ENCODE results near the gene KRTAP10-1. TPM values are rescaled to one million over a fixed set of nuclear protein-coding genes. Genes with fewer than 3 reads are reported as not detected.
A peak's percentile ranks its signal among the peaks of the same experiment; 100 is the strongest.

KRTAP10-1 gene
- total and polyA plus RNA-seq, 2 of the 13 experiments (the other 11 are each of a cell fraction or from before 2014, with no cell fraction given): not detected

DNA sequence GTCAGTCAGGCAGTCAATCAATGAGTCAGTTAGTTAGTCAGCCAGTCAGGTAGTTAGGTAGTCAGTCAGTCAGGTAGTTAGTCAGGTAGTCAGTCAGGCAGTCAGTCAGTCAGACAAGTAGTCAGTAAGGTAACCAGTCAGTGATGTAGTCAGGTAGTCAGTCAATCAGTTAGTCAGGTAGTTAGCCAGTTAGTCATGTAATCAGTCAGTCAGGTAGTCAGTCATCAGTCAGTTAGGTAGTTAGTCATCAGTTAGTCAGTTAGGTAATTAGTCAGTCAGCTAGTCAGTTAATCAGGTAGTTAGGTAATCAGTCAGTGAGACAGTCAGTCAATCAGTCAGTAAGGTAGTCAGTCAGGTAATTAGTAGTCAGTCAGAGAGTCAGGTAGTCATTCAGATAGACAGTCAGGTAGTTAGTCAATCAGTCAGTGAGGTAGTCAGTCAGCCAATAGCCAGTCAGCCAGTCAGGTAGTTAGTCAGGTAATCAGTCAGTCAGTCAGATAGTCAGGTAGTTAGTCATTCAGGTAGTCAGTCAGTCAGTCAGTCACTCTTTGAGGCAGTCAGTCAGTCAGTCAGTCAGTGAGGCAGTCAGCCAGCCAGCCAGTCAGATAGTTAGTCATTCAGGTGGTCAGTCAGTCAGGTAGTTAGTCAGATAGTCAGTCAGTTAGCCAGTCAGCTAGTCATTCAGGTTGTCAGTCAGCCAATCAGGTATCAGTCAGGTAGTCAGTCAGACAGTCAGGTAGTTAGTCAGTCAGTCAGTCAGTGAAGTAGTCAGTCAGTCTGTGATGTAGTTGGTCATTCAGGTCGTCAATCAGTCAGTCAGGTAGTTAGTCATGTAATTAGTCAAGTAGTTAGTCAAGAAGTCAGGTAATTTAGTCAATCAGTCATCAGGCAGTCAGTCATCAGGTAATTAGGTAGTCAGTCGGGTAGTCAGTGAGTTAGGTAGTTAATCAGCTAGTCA is 15.3 kb downstream of the KRTAP10-1 start (continued):
- TF ChIP-seq ARNTL (CRISPR knock-in tag; IDR thresholded peaks at IDR 0.05) (no peak), JUN (CRISPR knock-in tag; IDR thresholded peaks at IDR 0.05) (no peak)

DNA sequence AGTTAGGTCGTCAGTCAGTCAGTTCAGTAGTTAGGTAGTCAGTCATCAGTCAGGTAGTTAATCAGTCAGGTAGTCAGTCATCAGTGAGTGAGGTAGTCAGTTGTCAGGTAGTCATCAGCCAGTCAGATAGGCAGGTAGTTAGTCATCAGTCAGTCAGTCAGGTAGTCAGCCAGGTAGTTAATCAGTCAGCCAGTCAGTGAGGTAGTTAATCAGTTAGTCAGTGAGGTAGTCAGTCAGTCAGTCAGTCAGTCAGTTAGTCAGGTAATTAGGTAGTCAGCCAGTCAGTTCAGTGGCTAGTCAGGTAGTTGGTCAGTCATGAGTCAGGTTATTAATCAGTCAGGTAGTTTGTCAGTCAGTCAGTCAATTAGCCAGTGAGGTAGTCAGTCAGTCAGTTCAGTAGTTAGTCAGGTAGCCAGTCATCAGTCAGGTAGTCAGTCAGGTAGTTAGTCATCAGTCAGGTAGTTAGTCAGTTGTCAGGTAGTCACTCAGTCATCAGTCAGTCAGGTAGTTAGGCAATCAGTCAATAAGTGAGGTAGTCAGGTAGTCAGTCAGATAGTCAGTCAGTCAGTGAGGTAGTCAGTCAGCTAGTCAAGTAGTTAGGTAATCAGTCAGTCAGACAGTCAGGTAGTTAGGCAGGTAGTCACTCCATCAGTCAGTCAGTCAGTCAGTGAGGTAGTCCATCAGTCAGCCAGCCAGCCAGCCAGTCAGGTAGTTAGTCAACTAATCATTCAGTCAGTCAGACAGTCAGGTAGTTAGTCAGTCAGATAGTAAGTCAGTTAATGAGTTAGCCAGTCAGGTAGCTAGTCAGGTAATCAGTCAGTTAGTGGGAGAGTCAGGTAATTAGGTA is 16.2 kb downstream of the KRTAP10-1 start:
- FAIRE-seq (no peak), DNase-seq (ENCODE audit: low spot score) (no peak), ATAC-seq (no peak)
- WGBS (ENCODE audit: low lambda C conversion rate): 23% methylated on average over 1 of the region's 1 CpG
- H4K20me1 ChIP-seq (ENCODE audit: insufficient read depth, low read length): no peaks in the 10 kb centered on the region
- H3K27ac ChIP-seq (ENCODE audit: extremely low read length, insufficient read depth, low read length): no peak overlapping the region
- ChIA-PET POLR2A (no interaction called here), CTCF (ENCODE audit: low intra/inter-chr PET ratio, low total read pairs) (no interaction called here)
- H3K79me2 ChIP-seq (ENCODE audit: insufficient read depth, low read length): no peaks in the 10 kb centered on the region
- TF ChIP-seq, protein P1, sequence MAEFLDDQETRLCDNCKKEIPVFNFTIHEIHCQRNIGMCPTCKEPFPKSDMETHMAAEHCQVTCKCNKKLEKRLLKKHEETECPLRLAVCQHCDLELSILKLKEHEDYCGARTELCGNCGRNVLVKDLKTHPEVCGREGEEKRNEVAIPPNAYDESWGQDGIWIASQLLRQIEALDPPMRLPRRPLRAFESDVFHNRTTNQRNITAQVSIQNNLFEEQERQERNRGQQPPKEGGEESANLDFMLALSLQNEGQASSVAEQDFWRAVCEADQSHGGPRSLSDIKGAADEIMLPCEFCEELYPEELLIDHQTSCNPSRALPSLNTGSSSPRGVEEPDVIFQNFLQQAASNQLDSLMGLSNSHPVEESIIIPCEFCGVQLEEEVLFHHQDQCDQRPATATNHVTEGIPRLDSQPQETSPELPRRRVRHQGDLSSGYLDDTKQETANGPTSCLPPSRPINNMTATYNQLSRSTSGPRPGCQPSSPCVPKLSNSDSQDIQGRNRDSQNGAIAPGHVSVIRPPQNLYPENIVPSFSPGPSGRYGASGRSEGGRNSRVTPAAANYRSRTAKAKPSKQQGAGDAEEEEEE (CRISPR knock-in tag; IDR thresholded peaks at IDR 0.05; ENCODE audit: borderline replicate concordance): no peak
- TF ChIP-seq, protein P2, sequence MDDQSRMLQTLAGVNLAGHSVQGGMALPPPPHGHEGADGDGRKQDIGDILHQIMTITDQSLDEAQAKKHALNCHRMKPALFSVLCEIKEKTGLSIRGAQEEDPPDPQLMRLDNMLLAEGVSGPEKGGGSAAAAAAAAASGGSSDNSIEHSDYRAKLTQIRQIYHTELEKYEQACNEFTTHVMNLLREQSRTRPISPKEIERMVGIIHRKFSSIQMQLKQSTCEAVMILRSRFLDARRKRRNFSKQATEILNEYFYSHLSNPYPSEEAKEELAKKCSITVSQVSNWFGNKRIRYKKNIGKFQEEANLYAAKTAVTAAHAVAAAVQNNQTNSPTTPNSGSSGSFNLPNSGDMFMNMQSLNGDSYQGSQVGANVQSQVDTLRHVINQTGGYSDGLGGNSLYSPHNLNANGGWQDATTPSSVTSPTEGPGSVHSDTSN (CRISPR knock-in tag; IDR thresholded peaks at IDR 0.05; ENCODE audit: borderline replicate concordance): no peak
- peak; percentile 68; the same call in 1 of the 2 replicates for TF ChIP-seq CREB1 (IDR thresholded peaks at IDR 0.05)
- no peak for TF ChIP-seq CREB1 (CRISPR knock-in tag; IDR thresholded peaks at IDR 0.05)
- TF ChIP-seq, protein P3, sequence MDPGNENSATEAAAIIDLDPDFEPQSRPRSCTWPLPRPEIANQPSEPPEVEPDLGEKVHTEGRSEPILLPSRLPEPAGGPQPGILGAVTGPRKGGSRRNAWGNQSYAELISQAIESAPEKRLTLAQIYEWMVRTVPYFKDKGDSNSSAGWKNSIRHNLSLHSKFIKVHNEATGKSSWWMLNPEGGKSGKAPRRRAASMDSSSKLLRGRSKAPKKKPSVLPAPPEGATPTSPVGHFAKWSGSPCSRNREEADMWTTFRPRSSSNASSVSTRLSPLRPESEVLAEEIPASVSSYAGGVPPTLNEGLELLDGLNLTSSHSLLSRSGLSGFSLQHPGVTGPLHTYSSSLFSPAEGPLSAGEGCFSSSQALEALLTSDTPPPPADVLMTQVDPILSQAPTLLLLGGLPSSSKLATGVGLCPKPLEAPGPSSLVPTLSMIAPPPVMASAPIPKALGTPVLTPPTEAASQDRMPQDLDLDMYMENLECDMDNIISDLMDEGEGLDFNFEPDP (CRISPR knock-in tag; conservative IDR thresholded peaks at IDR 0.05): 0 out of 2 replicates have a peak, but pooled peaks have one; percentile 45
- no peak for TF ChIP-seq CHCHD3 (CRISPR knock-in tag; IDR thresholded peaks at IDR 0.05)
- no peak for TF ChIP-seq RBAK (CRISPR knock-in tag; IDR thresholded peaks at IDR 0.05)
- TF ChIP-seq MED1 (CRISPR knock-in tag; IDR thresholded peaks at IDR 0.05): no peak
- no peak for TF ChIP-seq ZKSCAN5 (CRISPR knock-in tag; IDR thresholded peaks at IDR 0.05)
- H3K9ac ChIP-seq (ENCODE audit: insufficient read depth, low read depth, low read length): no peak overlapping the region
- no TSS peak for BruUV-seq (replicated peaks)
- peaks cover 21% of the 10 kb centered on the region for H3K4me1 ChIP-seq (ENCODE audit: insufficient read depth, low read length)
- no peak overlapping the region for H3K4me2 ChIP-seq (ENCODE audit: low read depth, low read length)
- no peak overlapping the region for H2AFZ ChIP-seq (ENCODE audit: low read length)
- in situ Hi-C loops (cut with HindIII; ENCODE audit: extremely low pct_ligation_motif_present, low pct_unique_long_range_greater_than_20kb) (no loop called here), intact Hi-C loops (cut with micrococcal nuclease; ENCODE audit: unreplicated experiment) (no loop called here)
- H3K9me3 ChIP-seq (ENCODE audit: low read length): no peaks in the 10 kb centered on the region
- H3K27me3 ChIP-seq (ENCODE audit: control insufficient read depth in 1 of 2, insufficient read depth in 2 of 2, low read length in 2 of 2): no peaks in the 10 kb centered on the region; a peak in 1 of 5 replicates
- H3K4me3 ChIP-seq (replicated peaks in 1 of 3; ENCODE audit: insufficient read depth in 1 of 3, low read depth in 2 of 3, low read length in 3 of 3): no peak overlapping the region
- H3K36me3 ChIP-seq (replicated peaks in 1 of 2; ENCODE audit: control insufficient read depth in 1 of 2, insufficient read depth in 2 of 2, low read length in 2 of 2): no peaks in the 10 kb centered on the region

Measured in HepG2 (cell line).